HepG2 (cell line): ENCODE data around the gene UST. TPM values are rescaled to one million over a fixed set of nuclear protein-coding genes. Genes with fewer than 3 reads are reported as not detected.

ENCODE experiments used
- ATAC-seq: fragments of 200-7000 bp; cut with Tn5 transposase; 3 replicates; pipeline ENCODE4 v1.9.1; 2020; ENCODE audit warnings: mild to moderate bottlenecking, moderate library complexity
- BruUV-seq: library from RNA; stranded (reverse); fragments of 400-500 nt; replicated peaks from 2 replicates; lab custom pipeline; 2021; lab: Mats Ljungman, UMichigan
- CTCF ChIA-PET: fragments of 300-600 bp; formaldehyde crosslinking; extraction: SDS; loops from one replicate; lab custom pipeline; 2021; ENCODE audit warnings: low total read pairs, inconsistent platforms, low intra/inter-chr PET ratio; lab: Yijun Ruan, JAX
- POLR2A ChIA-PET: fragments of 350-600 bp; sonication (Branson Sonifier 250); formaldehyde crosslinking; loops from one replicate; lab custom pipeline; 2020; ENCODE audit warnings: antibody characterized with exemption, inconsistent platforms; lab: Yijun Ruan, JAX
- DNase-seq: peaks from one replicate; pipeline ENCODE4 v3.0.0-alpha.2; 2015; ENCODE audit warnings: low spot score
- FAIRE-seq: peaks from 3 replicates; lab custom pipeline; 2011; peaks lifted over from hg19 to GRCh38; lab: Jason Lieb, UNC
- H2AFZ ChIP-seq: one replicate; pipeline ENCODE4 v1.6.1; 2011; ENCODE audit warnings: low read length, inconsistent platforms
- H3K27ac ChIP-seq: fragments of 300-600 bp; 3 replicates; pipeline ENCODE4 v1.8.0; 2011; ENCODE audit warnings: mixed run types, mild to moderate bottlenecking, mixed read lengths, low read length, inconsistent platforms; ENCODE audit not compliant: insufficient read depth; ENCODE audit errors: extremely low read length
- H3K27me3 ChIP-seq, 2 experiments: fragments of 200-600 bp in 1 of 2; 2 replicates in 1 of 2; 3 replicates in 1 of 2; pipeline versions ENCODE4 v1.6.0 to v1.8.0; 2011; ENCODE audit warnings: low read length in 2 of 2, mild to moderate bottlenecking in 2 of 2, moderate library complexity in 2 of 2, inconsistent platforms in 1 of 2; ENCODE audit not compliant: insufficient read depth in 2 of 2, control insufficient read depth in 1 of 2
- H3K36me3 ChIP-seq, 2 experiments: fragments of 200-600 bp in 1 of 2; replicated peaks in 1 of 2; 2 replicates in 1 of 2; 3 replicates in 1 of 2; pipeline versions ENCODE4 v1.5.1 to v1.8.0; 2011; ENCODE audit warnings: low read length in 2 of 2, inconsistent platforms in 1 of 2; ENCODE audit not compliant: insufficient read depth in 2 of 2, control insufficient read depth in 1 of 2
- H3K4me1 ChIP-seq: 2 replicates; pipeline ENCODE4 v1.5.1; 2012; ENCODE audit warnings: low read length, inconsistent platforms; ENCODE audit not compliant: insufficient read depth
- H3K4me2 ChIP-seq: 2 replicates; pipeline ENCODE4 v1.6.0; 2011; ENCODE audit warnings: low read depth, low read length, inconsistent platforms
- H3K4me3 ChIP-seq, 3 experiments: fragments of 200-600 bp in 1 of 3; sonication (generic), shearing (Covaris generic) in 1 of 3; replicated peaks in 1 of 3; 2 replicates each; pipeline ENCODE4 v1.5.1; 2011 to 2016; ENCODE audit warnings: low read length in 3 of 3, inconsistent platforms in 2 of 3, low read depth in 2 of 3, mild to moderate bottlenecking in 2 of 3, control low read depth in 1 of 3, mixed read lengths in 1 of 3; ENCODE audit not compliant: insufficient read depth in 1 of 3
- H3K79me2 ChIP-seq: one replicate; pipeline ENCODE4 v1.6.1; 2011; ENCODE audit warnings: low read length, inconsistent platforms; ENCODE audit not compliant: insufficient read depth
- H3K9ac ChIP-seq: 2 replicates; pipeline ENCODE4 v1.6.0; 2011; ENCODE audit warnings: mild to moderate bottlenecking, low read depth, low read length, inconsistent platforms; ENCODE audit not compliant: insufficient read depth
- H3K9me3 ChIP-seq: 2 replicates; pipeline ENCODE4 v1.5.1; 2012; ENCODE audit warnings: mild to moderate bottlenecking, low read length
- H4K20me1 ChIP-seq: 2 replicates; pipeline ENCODE4 v1.6.0; 2011; ENCODE audit warnings: inconsistent platforms, mild to moderate bottlenecking, low read length, moderate library complexity; ENCODE audit not compliant: insufficient read depth
- HHEX ChIP-seq: IDR thresholded peaks from 2 replicates; pipeline ENCODE4 v1.6.1; 2016; ENCODE audit warnings: control low read depth
- MED13 ChIP-seq: sonication (generic); formaldehyde crosslinking; IDR thresholded peaks from 2 replicates; pipeline ENCODE4 v1.5.0; 2020; ENCODE audit warnings: missing genetic modification reagents
- MIXL1 ChIP-seq: IDR thresholded peaks from 2 replicates; pipeline ENCODE4 v1.6.1; 2016
- NR2C2 ChIP-seq: sonication (generic); formaldehyde crosslinking; IDR thresholded peaks from 2 replicates; pipeline ENCODE4 v1.4.0; 2020; ENCODE audit warnings: missing genetic modification reagents, mild to moderate bottlenecking, moderate library complexity, borderline replicate concordance
- SALL1 ChIP-seq: sonication (generic); formaldehyde crosslinking; IDR thresholded peaks from 2 replicates; pipeline ENCODE4 v1.8.0; 2022; ENCODE audit warnings: mild to moderate bottlenecking, missing genetic modification reagents
- ZNF782 ChIP-seq: sonication (generic); formaldehyde crosslinking; IDR thresholded peaks from 2 replicates; pipeline ENCODE4 v1.4.0; 2020; ENCODE audit warnings: missing genetic modification reagents, mild to moderate bottlenecking, borderline replicate concordance
- ZNF816 ChIP-seq: sonication (generic); formaldehyde crosslinking; IDR thresholded peaks from 2 replicates; pipeline ENCODE4 v1.8.0; 2022; ENCODE audit warnings: missing genetic modification reagents, mild to moderate bottlenecking, borderline replicate concordance
- WGBS: methylation state at CpG from one replicate; pipeline ENCODE4 v1.1.6; 2017; ENCODE audit warnings: low lambda C conversion rate; 5-methylcytosine and 5-hydroxymethylcytosine counted together
- in situ Hi-C: cut with HindIII; loops from 2 replicates; pipeline ENCODE4 v1.10.0; 2017; ENCODE audit warnings: low pct_unique_long_range_greater_than_20kb; ENCODE audit not compliant: extremely low pct_ligation_motif_present
- intact Hi-C: fragments of 100-400 bp; cut with micrococcal nuclease; formaldehyde crosslinking; loops from one replicate; pipeline ENCODE4 v1.10.0; 2022; ENCODE audit not compliant: unreplicated experiment
- polyA plus RNA-seq, 8 experiments: library from polyadenylated mRNA; depleted of rRNA in 3 of 8; stranded (reverse) in 7 of 8; unstranded in 1 of 8; fragments of >200 nt; fragmentation: Illumina TruSeq in 4 of 8; extraction: Trizol in 4 of 8; gene quantifications; 2 replicates each; pipeline versions ENCODE4 v1.2.1 to v1.2.3, GENCODE V29; 2011 to 2016; ENCODE audit warnings: low read depth in 4 of 8, missing spikeins in 1 of 8, mixed read lengths in 1 of 8; ENCODE audit not compliant: insufficient read depth in 1 of 8
- total RNA-seq, 5 experiments: library from RNA; depleted of rRNA; stranded (reverse); fragments of >200 nt; fragmentation: Illumina TruSeq; extraction: Trizol; gene quantifications; 2 replicates each; pipeline ENCODE4 v1.2.3, GENCODE V29; 2016; ENCODE audit warnings: low read depth in 1 of 5
- TF ChIP-seq, protein P1 (sequence below): sonication (generic); formaldehyde crosslinking; IDR thresholded peaks from 2 replicates; pipeline ENCODE4 v1.5.1; 2020; ENCODE audit warnings: mild to moderate bottlenecking, missing genetic modification reagents, borderline replicate concordance
- TF ChIP-seq, protein P2 (sequence below): sonication (generic); formaldehyde crosslinking; IDR thresholded peaks from 2 replicates; pipeline ENCODE4 v1.5.1; 2020; ENCODE audit warnings: mild to moderate bottlenecking, missing genetic modification reagents
- TF ChIP-seq, protein P3 (sequence below): IDR thresholded peaks from 2 replicates; pipeline ENCODE4 v1.4.0; 2020; ENCODE audit warnings: mild to moderate bottlenecking, missing genetic modification reagents
- TF ChIP-seq, protein P4 (sequence below): IDR thresholded peaks from 2 replicates; pipeline ENCODE4 v1.6.1; 2016

The UST gene
- total and polyA plus RNA-seq, 2 of the 13 experiments (the other 11 are each of a cell fraction or from before 2014, with no cell fraction given) = 0.27 TPM; not detected in 1

DNA sequence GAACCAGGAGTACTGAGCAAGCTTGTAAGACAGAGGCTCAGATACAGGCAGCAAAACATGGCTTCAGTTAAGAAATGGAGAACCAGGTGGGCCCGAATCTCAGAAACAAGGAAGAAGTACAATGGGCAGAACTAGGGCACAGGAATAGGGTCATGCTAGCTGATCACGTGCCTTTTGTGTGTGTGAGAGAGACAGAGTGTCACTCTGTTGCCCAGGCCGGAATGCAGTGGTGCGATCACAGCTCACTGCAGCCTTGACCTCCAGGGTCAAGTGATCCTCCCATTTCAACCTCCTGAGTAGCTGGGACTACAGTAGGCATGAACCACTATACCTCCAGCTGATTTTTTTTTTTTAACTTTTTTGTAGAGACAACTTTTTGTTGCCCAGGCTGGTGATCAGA lies 257.8 kb downstream of the UST start:
- peak; percentile 21 for FAIRE-seq
- POLR2A ChIA-PET = interaction anchor here (0.6 to 1.3 kb wide), 2 partner anchors 20 to 25 kb away, joined by 3 read pairs; no protein-coding TSS in a partner anchor
- 0% methylated on average over 4 of the region's 4 CpGs for WGBS
- TF ChIP-seq, protein P1, sequence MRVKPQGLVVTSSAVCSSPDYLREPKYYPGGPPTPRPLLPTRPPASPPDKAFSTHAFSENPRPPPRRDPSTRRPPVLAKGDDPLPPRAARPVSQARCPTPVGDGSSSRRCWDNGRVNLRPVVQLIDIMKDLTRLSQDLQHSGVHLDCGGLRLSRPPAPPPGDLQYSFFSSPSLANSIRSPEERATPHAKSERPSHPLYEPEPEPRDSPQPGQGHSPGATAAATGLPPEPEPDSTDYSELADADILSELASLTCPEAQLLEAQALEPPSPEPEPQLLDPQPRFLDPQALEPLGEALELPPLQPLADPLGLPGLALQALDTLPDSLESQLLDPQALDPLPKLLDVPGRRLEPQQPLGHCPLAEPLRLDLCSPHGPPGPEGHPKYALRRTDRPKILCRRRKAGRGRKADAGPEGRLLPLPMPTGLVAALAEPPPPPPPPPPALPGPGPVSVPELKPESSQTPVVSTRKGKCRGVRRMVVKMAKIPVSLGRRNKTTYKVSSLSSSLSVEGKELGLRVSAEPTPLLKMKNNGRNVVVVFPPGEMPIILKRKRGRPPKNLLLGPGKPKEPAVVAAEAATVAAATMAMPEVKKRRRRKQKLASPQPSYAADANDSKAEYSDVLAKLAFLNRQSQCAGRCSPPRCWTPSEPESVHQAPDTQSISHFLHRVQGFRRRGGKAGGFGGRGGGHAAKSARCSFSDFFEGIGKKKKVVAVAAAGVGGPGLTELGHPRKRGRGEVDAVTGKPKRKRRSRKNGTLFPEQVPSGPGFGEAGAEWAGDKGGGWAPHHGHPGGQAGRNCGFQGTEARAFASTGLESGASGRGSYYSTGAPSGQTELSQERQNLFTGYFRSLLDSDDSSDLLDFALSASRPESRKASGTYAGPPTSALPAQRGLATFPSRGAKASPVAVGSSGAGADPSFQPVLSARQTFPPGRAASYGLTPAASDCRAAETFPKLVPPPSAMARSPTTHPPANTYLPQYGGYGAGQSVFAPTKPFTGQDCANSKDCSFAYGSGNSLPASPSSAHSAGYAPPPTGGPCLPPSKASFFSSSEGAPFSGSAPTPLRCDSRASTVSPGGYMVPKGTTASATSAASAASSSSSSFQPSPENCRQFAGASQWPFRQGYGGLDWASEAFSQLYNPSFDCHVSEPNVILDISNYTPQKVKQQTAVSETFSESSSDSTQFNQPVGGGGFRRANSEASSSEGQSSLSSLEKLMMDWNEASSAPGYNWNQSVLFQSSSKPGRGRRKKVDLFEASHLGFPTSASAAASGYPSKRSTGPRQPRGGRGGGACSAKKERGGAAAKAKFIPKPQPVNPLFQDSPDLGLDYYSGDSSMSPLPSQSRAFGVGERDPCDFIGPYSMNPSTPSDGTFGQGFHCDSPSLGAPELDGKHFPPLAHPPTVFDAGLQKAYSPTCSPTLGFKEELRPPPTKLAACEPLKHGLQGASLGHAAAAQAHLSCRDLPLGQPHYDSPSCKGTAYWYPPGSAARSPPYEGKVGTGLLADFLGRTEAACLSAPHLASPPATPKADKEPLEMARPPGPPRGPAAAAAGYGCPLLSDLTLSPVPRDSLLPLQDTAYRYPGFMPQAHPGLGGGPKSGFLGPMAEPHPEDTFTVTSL (CRISPR knock-in tag) = no peak
- TF ChIP-seq MIXL1 (no peak), ZNF782 (CRISPR knock-in tag) (0 out of 2 replicates have a peak, but pooled peaks have one; percentile 57), NR2C2 (peak; percentile 64), HHEX (no peak), ZNF816 (CRISPR knock-in tag) (no peak), MED13 (CRISPR knock-in tag) (no peak), SALL1 (peak; percentile 36; the same call in 1 of the 2 replicates)
- TF ChIP-seq, protein P2, sequence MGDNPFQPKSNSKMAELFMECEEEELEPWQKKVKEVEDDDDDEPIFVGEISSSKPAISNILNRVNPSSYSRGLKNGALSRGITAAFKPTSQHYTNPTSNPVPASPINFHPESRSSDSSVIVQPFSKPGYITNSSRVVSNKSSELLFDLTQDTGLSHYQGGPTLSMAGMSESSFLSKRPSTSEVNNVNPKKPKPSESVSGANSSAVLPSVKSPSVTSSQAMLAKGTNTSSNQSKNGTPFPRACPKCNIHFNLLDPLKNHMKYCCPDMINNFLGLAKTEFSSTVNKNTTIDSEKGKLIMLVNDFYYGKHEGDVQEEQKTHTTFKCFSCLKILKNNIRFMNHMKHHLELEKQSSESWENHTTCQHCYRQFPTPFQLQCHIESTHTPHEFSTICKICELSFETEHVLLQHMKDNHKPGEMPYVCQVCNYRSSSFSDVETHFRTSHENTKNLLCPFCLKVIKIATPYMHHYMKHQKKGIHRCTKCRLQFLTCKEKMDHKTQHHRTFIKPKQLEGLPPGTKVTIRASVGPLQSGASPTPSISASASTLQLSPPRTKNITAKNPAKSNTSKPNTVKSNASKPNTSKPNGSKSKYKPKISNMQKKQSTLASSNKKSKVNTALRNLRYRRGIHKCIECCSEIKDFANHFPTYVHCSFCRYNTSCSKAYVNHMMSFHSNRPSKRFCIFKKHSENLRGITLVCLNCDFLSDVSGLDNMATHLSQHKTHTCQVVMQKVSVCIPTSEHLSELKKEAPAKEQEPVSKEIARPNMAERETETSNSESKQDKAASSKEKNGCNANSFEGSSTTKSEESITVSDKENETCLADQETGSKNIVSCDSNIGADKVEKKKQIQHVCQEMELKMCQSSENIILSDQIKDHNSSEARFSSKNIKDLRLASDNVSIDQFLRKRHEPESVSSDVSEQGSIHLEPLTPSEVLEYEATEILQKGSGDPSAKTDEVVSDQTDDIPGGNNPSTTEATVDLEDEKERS = no peak
- TF ChIP-seq, protein P3, sequence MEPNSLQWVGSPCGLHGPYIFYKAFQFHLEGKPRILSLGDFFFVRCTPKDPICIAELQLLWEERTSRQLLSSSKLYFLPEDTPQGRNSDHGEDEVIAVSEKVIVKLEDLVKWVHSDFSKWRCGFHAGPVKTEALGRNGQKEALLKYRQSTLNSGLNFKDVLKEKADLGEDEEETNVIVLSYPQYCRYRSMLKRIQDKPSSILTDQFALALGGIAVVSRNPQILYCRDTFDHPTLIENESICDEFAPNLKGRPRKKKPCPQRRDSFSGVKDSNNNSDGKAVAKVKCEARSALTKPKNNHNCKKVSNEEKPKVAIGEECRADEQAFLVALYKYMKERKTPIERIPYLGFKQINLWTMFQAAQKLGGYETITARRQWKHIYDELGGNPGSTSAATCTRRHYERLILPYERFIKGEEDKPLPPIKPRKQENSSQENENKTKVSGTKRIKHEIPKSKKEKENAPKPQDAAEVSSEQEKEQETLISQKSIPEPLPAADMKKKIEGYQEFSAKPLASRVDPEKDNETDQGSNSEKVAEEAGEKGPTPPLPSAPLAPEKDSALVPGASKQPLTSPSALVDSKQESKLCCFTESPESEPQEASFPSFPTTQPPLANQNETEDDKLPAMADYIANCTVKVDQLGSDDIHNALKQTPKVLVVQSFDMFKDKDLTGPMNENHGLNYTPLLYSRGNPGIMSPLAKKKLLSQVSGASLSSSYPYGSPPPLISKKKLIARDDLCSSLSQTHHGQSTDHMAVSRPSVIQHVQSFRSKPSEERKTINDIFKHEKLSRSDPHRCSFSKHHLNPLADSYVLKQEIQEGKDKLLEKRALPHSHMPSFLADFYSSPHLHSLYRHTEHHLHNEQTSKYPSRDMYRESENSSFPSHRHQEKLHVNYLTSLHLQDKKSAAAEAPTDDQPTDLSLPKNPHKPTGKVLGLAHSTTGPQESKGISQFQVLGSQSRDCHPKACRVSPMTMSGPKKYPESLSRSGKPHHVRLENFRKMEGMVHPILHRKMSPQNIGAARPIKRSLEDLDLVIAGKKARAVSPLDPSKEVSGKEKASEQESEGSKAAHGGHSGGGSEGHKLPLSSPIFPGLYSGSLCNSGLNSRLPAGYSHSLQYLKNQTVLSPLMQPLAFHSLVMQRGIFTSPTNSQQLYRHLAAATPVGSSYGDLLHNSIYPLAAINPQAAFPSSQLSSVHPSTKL (CRISPR knock-in tag) = peak; percentile 39
- TF ChIP-seq, protein P4, sequence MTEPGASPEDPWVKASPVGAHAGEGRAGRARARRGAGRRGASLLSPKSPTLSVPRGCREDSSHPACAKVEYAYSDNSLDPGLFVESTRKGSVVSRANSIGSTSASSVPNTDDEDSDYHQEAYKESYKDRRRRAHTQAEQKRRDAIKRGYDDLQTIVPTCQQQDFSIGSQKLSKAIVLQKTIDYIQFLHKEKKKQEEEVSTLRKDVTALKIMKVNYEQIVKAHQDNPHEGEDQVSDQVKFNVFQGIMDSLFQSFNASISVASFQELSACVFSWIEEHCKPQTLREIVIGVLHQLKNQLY = peak; percentile 78

More for the DNA sequence above, 257.8 kb downstream of the UST start:
- BruUV-seq = no TSS peak
- no peak overlapping the region for H3K9ac ChIP-seq
- in situ Hi-C loops = no loop called here
- DNase-seq = peak; percentile 12
- peak; percentile 56; the same call in 2 of the 3 replicates for ATAC-seq
- H3K4me2 ChIP-seq = peak overlapping the region; percentile 8; the same call in 1 of the 2 replicates
- H3K27me3 ChIP-seq = peaks cover 0 to 7% of the 10 kb centered on the region in 2 experiments; a peak in 1 of 5 replicates
- no peaks in the 10 kb centered on the region for H3K36me3 ChIP-seq
- H3K4me3 ChIP-seq = no peak overlapping the region
- no peak overlapping the region for H2AFZ ChIP-seq
- no peak overlapping the region for H3K27ac ChIP-seq
- peaks cover 21% of the 10 kb centered on the region for H3K9me3 ChIP-seq
- H4K20me1 ChIP-seq = no peaks in the 10 kb centered on the region
- CTCF ChIA-PET = no interaction called here
- H3K4me1 ChIP-seq = peaks cover 11% of the 10 kb centered on the region
- no peaks in the 10 kb centered on the region for H3K79me2 ChIP-seq
- intact Hi-C loops = no loop called here
